Stimulated activated CD4-positive, alpha-beta T cell treated with anti-CD3 and anti-CD28 coated beads, Interleukin-2, amount 100 ng/mL, for 48 hours (primary cell): ENCODE results near the gene VSIR.

Experiments
- DNase-seq, 2 donors: peaks; one replicate each; pipeline ENCODE4 v3.0.0-alpha.2; 2020

Gene VSIR

DNA sequence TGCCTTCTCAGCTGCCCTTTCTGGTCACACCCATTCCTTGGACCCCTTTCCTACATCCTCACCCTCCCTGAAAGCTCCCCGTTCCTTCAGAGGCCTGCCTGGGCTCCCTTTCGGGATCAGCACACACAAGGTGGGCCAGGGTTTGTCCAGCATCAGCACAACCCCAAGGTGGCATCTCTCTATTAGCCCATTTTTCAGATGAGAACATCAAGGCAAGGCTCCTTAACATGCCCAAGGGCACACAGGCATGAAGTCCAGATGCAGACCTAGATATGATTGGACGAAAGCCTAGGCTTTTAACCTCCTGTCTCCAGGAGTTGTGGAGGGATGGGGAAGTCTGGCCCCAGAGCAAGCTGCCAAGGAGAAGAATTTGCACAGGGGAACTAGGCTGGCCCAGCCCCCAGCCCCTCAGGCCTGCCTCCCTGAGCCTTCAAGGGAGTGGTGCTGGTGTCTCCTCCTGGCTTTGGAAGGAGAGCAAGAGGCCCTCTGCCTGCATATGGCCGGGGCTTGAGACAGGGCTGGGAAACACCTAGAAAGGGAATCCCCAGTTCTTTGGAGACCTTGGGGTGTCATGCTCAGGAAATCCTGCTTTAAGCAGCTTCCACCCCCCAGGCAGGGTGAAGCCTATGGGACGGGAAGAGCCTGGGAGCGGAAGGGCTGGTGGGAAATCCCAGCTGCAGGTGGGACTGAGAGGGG is 9.0 kb upstream of the VSIR start:
- DNase-seq = no peak

DNA sequence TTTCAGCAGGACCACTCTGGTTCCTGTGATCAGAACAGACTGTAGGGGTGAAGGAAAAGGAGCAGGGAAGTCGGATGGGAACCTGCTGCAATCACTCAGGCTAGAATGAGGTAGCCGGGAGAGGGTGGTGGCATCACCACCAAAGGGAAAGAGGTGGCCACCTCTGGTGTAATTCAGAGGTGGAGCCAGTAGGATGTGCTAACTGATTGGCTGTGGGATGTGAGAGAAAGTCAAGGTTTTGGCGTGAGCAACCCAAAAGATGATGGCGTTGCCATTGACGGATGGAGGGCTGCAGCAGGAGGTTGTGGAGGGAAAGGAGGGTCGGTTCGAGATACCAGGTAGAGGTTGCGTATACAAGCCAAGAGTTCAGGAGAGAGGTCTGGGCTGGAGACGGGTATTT is 7.4 kb upstream of the VSIR start:
- no peak for DNase-seq

DNA sequence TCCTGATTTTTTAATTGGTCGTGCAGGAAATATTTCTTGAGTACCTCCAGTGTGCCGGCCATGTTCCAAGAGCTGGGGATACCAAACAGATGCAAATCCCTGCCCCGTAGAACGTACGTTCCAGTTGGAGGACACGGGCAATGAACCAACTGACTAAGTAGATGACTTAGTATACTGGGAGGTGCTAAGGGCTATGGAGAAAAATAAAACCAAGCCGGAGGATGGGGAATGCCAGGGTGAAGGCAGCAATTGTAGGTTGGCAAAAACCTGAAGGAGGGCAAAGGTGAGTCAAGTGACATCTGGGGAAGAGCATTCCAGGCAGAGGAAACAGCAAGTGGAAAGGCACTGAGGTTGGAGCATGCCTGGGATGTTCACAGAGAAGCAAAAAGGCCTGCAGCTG is 6.8 kb upstream of the VSIR start:
- DNase-seq = no peak

DNA sequence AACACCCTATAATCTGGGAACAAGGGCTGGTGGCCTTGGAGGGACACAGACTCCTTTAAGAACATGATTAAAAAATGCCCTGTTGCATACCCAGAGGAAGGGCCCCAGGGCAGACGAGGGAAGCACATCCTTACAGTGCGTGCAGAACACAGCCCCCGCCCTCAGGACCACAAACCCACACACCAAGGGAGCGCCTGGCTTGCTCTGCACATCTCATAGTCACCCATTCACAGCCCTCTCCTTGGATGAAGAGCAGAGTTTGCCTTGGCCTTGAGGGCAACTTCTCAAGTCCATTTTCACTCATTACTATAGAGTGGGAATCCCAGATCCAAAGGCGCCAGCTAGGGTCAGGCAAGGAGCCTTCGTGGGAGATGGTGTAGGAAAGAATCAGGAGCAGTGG is 6.3 kb upstream of the VSIR start:
- DNase-seq = no peak

DNA sequence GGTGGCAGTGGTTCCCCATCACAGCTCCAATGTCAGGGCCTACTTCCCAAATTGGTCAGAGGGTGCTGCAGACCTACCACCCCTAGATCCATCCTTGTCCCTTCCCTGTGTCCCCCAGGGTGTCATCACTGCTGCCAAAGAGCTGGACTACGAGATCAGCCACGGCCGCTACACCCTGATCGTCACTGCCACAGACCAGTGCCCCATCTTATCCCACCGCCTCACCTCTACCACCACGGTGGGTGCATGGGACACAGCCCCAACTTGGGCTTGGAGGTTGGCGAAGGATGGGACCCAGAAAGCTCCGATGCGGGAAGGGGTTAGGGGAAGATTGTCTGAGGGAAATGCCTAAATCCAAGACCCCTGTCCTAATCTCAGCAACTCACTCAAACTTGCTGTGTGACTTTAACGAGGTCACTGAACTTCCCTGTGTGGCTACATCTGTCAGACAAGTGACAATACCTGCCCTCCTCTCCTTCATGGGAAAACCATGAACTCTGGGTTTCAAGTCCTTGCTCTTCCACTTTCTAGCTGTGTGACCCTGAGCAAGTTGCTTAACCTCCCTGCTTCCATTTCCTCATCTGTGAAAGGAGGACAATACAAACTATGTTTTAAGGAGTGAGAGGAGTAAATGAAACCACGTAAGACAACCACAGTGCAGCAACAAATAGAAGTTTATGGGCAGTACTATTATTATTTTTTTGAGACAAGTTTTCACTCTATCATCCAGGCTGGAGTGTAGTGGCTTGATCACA is 4.9 kb upstream of the VSIR start:
- DNase-seq = no peak

DNA sequence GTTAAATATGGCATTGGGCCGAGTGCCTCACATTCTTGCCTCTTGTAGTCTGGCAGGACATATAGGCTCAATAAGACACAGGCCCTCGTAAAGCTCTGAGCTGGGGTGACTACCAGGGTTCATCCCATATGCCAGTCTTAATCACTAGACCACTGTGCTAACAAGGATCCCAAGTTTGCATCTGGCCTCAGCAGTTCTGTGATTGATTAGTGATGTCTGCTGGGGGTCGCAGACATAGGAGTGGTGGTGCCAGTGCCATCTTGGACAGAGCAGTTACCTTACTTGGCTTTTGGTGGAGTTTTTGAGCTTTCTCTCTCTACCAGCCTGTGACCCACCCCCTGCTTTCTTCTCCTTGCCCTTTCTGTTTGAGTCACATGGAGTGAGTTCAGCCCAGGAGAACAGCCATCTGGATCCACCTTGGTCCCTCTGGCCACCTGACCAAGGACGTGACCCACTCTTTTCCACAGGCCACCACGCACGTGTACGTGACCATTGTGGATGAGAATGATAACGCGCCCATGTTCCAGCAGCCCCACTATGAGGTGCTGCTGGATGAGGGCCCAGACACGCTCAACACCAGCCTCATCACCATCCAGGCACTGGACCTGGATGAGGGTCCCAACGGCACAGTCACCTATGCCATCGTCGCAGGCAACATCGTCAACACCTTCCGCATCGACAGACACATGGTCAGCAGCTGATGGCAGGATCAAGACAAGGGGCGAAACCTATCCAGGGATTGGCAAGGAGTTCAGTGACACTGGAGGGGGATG is 4.1 kb upstream of the VSIR start:
- no peak for DNase-seq

DNA sequence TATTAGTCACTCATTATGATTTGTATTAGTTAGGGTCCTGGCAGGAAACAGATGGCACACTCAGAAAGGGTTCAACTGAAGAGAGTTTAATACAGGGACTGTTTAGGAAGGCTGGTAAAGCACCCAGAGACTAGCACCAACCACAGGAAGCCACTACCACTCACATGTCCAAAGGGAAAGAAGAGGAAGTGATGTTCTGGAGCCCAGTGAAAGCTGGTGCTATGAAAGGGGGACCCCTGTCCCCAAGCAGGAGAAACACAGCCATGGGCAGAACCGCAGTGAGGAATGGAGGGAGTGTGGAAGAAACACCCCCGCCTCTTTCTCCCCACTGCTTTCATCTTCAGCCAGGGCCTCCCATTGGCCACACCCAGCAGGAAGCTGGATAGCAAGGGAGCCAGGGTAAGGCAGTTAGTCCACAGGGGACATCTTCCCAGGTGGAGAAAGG is 3.2 kb upstream of the VSIR start:
- DNase-seq = no peak

DNA sequence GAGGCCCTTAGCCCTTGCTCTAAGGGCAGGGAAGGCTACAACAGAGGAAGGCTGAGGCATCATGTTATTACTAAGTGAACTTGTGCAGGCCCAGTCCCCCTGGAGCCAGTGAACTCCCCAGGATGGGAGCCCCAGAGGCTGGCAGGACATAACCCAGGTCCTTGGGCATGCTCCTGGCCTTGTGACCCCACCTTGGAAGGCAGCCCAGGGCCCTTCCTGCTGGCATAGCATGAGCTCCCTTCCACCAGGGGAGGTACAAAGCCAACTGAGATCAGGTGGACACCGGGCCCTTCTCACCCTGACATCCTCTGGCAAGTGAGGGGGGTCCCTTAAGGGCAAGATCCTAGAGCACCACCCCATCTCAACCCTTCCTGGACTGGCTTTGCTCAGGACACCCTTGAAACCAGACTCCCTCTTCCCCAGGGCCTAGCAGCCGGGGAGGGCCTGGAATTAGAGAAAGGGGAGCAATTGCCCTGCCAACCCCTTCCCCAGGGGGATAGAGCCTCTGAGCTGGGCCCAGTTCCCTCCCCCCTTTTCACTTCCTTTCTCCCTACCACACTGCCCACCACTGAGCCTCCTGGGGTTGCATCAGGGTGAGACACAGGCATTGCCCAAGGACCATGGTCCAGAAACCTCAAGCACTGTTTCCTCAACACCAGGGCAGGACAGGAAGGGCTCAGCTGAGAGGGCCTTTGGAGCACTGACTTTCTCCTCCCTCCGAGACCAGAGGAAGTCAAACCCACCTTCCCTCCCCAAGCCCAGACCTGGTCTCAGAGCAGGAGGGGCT is 1.8 kb upstream of the VSIR start:
- DNase-seq = no peak

DNA sequence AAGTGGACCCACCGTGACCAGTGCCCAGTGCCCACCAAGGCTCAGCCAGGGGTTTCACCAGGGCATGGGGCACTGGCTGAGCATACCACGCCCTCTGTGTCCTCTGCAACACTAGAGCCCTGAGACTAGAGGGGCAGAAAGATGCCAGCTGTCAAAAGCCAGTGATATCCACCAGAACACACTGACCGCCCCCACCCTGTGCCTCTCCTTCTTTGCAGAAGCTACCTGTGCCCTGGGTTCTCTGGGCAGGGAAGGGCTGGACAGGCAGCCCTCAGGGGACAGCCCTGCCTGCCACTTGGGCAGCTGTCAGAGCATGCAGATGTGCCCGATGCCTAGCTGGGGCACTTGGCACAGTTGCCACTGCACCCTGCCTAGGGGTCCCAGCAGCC is 494 bp downstream of the VSIR start:
- no peak for DNase-seq

DNA sequence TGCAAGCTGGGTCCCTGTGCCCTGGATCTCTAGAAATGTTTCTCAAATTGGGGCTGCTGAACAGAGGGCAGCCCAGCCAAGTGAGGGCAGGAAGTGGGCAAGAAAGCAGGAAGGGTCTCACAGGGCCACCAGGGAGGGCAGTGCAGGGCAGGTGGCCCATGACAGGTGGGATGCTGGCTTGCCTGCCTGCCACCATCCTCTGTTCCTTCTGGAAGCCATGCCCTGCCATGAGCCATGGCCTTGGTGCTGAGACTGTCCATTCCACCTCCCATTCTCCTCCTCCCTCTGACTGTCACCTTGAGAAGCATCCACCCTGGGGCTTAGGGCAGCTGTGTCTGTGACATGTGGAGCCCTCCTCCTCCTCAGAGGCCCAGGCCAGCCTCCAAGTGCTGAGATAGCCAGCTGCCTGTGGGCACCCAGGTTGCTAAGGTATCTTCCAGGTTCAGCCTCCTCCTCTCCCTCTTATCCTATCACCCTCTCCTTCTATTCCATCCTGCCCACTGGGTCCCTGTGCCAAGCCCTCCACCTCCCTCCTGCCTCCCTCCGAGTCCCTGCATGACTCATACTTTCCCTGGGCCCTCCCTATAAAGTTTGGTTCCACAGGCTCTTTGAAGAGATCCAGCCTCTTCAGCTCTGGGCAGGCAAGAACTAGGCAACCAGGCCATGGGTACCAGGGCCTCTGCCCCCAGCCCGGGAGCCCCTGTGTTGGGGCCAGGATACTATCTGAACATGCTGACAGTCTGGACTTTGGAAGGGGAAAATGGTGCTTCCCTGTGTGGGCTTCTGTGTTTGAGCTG is 1.3 kb downstream of the VSIR start:
- no peak for DNase-seq

DNA sequence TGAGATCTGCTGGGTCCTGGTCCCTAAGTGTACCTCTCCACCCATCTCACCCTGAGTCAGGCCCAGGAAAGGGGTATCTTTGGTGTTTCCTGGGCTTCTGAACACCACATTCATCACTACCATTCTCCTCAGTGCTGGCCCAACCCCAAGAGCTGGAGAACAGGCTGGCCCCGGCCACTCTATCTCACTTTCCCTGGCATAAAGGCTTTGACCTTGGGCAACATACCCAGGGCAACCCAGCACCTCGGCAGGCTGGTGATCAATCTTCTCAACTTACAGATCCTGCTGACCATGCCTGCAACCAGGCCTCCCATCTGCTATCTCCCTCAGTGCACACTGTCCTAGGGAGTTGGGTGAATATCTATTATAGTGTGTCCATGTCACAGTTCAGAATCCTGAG is 2.1 kb downstream of the VSIR start:
- DNase-seq = no peak

DNA sequence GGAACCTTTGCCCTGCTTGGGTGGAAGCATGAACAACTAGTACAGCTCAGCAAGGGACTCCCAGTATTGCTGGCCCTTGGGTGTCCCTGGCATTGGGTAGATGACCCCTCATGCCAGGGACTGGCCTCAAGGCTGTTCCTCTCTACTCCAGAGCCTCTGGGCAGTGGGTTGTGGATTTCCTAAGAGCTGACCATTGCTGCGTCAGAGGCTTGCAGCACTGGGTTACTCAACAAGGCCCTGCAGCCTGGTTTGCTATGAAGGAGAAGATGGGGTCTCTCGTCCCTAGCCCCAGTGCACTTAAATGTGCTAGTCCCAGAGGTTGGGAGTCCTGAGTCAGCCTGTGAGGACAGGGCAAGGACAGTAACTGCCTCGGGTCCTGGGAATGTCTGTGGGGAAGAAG is 2.5 kb downstream of the VSIR start:
- no peak for DNase-seq

DNA sequence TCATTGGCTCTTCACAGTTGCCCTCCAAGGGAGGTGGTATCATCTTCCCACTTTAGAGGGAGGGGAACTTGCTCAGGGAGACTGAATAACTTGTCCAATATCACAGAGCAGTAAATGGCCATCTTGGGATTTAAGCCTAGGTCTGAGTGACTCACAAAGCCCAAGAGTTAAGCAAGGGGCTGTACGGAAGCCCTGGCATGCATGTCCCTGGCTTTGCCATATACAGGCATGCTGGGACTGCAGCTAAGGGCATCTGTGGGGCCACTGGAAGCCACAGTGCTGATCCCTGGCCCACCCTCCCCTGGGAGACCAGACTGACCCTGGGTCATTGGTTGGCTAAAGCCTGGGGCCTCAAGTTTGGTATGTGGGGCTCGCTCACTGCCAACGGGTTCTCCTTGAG is 3.1 kb downstream of the VSIR start:
- no peak for DNase-seq

DNA sequence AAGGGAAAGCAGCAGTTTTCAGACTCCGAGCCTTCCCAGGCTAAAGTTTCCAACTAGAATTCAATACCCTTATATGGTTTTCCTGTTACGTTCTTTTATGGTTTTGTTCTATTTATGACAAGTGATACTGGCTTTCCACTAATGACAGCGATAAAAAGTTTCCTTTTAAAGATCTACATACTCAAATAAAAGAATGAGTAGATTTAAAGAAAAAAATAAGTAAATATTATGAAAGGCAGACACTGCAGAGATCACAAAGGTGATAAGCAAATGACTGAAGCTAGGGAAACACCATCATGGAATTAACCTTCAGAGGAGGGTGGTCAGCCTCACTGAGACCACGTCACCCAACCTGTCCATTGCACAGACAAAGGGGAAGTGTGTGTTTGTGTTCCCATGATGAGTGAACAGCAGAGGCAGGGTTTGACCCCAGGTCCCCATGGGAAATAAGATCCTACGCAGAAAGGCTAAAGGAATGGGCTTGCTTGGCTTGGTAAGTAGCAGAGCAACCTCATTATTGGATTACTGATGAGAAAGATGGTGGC is 4.0 kb downstream of the VSIR start:
- no peak for DNase-seq

DNA sequence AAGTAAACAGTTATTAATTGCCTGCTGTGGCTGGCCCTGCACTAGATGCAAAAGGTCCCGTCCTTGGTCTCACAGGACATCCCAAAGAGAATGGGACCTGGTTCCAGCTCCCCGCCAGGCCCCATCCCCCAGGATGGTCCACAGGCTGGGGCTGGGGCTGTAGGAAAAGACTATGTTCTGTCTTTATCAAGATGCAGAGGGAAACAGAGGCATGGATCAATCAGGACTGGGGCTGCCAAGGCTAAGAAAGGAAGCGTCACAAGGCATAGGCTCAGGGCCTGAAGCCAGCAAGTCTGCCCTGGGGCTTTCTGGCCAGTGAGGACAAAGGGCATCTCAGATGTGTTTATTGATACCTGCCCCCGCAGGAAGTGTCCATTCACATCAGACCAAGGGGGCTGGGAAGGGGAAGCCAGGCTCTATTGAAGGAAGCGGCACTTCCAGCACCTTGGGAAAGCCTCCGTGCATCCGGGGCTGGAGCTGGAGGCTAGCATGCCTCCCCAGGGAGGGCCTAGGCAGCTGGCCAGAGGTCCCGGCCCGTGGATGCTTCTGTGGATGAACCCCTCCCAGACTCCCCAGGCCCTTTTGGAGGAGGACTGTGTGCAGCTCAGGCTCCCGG is 5.8 kb downstream of the VSIR start:
- no peak for DNase-seq

DNA sequence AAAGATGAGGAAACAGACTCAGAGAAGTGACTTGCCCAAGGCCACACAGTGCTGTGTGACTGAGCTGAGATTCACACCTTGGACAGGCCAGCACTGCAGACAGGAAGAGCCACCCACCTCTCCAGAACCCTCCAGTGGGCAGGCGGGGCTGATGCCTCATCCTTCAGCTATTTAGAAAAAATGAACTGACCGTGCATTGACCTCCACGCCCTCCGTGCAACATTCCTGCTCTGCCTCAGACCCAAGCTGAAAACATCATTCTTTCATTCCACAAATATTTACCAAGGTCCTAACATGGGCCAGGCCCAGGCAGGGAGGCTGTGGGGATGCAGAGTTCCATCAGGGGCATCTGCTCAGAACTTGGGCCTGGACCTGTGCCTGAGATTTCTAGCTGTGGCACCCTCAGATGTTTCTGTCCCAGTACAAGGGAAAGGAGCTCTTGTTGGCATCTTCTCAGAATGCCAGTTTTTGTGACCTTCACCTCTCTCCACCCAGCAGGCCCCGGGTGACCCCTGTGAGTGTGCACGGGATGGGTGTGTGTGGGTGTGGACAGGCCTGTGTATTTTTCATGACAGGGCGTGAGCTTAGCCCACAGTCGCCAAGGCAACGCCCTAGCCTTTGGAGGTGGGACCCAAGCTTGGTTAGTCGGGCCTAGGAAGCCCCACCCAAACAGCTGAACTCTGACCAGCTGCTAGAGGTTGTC is 6.5 kb downstream of the VSIR start:
- no peak for DNase-seq

DNA sequence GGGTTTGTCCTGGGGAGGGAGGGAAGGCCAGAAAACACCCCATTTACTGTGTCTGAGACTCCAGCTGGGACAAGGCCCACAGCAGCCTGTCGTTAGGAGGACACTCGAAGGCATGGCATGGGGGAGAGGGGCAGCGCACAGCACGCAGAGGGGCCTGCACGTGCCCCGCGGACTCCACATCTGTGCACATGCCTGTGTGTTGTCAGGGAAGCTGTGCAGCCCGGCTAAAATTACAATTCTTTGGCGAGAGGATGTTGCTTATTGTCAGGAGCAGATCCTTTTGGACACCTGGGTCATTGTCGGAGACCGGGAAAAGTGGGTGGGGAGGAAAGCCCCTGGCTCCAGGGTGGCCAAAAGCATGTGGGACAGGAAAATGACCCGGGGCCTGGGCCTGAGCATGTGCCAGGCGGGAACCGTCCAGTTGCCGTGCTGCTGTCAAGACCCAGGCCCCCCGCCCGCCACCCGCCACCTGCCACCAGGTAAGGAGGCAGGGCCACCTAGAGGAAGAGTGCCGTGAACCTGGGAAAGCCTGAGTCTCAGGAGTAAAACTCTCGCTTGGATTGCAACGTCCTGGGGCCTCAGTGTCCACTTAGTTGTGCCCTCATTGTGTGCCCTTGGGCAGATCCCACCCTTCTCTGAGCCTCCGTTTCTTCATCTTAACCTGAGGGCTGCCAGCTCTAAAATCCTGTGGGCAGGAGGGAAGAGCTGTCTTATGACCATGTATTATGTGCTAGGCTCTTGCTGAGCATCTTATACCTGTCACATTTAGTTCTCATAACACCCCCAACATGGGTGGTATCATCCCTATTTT is 7.2 kb downstream of the VSIR start:
- DNase-seq = no peak

DNA sequence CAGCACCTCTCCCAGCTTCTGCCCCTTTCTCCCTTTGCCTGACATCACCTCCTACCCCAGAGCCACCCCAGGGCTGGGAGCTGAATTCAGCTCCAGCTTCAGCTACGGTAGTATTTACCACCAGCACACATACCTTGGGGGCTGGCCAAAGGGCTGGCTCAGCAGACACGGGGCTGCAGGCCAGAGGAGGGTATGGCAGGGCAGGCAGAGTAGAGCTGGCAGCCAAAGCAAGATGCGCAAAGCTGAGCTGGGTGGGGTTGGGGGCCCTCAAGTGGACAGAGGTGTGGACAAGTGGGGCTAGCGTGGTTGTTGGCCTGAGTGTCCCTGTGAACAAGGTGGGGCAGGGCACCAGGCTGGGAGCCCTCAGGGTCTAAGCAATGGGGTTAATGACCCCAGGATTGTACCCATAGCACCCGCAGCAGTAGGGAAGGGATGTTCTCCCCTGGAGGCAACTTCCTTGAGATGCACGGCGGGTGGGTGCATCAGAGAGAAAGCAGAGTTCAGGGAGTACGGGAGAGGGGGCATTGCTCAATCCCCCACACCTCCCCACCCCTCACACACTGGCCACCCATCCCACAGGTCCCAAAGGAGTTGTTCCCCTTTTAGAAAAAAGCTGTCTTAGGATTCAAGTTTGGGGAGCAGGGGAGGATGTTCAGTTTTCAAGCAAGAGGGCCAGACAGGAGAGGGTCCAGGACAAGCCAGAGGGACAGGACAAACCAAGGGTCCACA is 8.0 kb downstream of the VSIR start:
- no peak for DNase-seq
